Activated T-cell treated with anti-CD3 and anti-CD28 coated beads for 24 hours (primary cell): ENCODE data around the gene APOBEC3B.
A peak's percentile ranks its signal among the peaks of the same experiment; 100 is the strongest.
"Not testable (repeated sequence)": the region's sequence is repeated elsewhere in the genome, so short reads cannot be mapped to it uniquely, and the experiment has no call there.

Source experiments
- DNase-seq: peaks from one replicate; pipeline ENCODE4 v3.0.0-alpha.2; 2020; ENCODE audit warnings: low read depth

The APOBEC3B gene

GRCh38 chr22:38981992-38982927 lies at the start of gene APOBEC3B:
Gene APOBEC3B (plus strand): TSS chr22:38982347. CDS start chr22:38982454, 107 bp downstream.
- DNase-seq = peak; percentile 54

- no peak for DNase-seq
Measured at GRCh38 chr22:38935023-38935422, 47.1 kb upstream of the APOBEC3B start.

GRCh38 chr22:38935616-38936015 lies 46.5 kb upstream of the APOBEC3B start:
- no peak for DNase-seq

- DNase-seq = no peak
Measured at GRCh38 chr22:38936562-38936961, 45.6 kb upstream of the APOBEC3B start.

GRCh38 chr22:38937036-38937435 lies 45.1 kb upstream of the APOBEC3B start:
- no peak for DNase-seq

GRCh38 chr22:38937541-38937940 lies 44.6 kb upstream of the APOBEC3B start:
- no peak for DNase-seq

GRCh38 chr22:38938221-38938620 lies 43.9 kb upstream of the APOBEC3B start:
- DNase-seq = no peak

GRCh38 chr22:38938925-38939324 lies 43.2 kb upstream of the APOBEC3B start:
- no peak for DNase-seq

- DNase-seq = no peak
Measured at GRCh38 chr22:38940811-38941384, 41.2 kb upstream of the APOBEC3B start.

GRCh38 chr22:38941488-38941987 lies 40.6 kb upstream of the APOBEC3B start:
- DNase-seq = peak; percentile 70

- DNase-seq = no peak
Measured at GRCh38 chr22:38942702-38943101, 39.4 kb upstream of the APOBEC3B start.

GRCh38 chr22:38943201-38943600 lies 38.9 kb upstream of the APOBEC3B start:
- DNase-seq = no peak

GRCh38 chr22:38943882-38944281 lies 38.3 kb upstream of the APOBEC3B start:
- DNase-seq = no peak

GRCh38 chr22:38944653-38945052 lies 37.5 kb upstream of the APOBEC3B start:
- DNase-seq = no peak

GRCh38 chr22:38945706-38946338 lies 36.3 kb upstream of the APOBEC3B start:
- DNase-seq = not testable (repeated sequence)

- DNase-seq = no peak
Measured at GRCh38 chr22:38946771-38947170, 35.4 kb upstream of the APOBEC3B start.

- DNase-seq = no peak
Measured at GRCh38 chr22:38947321-38948140, 34.6 kb upstream of the APOBEC3B start.

GRCh38 chr22:38948181-38948940 lies 33.8 kb upstream of the APOBEC3B start:
- DNase-seq = no peak

- DNase-seq = no peak
Measured at GRCh38 chr22:38949889-38950405, 32.2 kb upstream of the APOBEC3B start.

GRCh38 chr22:38950527-38951295 lies 31.4 kb upstream of the APOBEC3B start:
- no peak for DNase-seq
